IMR-90 (cell line): Measurements from ENCODE around the gene SKAP1. TPM values are rescaled to one million over a fixed set of nuclear protein-coding genes. Genes with fewer than 3 reads are reported as not detected.

Experiments used
- ATAC-seq: fragments of 200-7000 bp; cut with Tn5 transposase; 2 replicates; pipeline ENCODE4 v1.9.1; 2020; ENCODE audit warnings: low read depth, mild to moderate bottlenecking, moderate library complexity
- BruUV-seq: library from RNA; stranded (reverse); fragments of 400-500 nt; replicated peaks from 2 replicates; lab custom pipeline; 2021; lab: Mats Ljungman, UMichigan
- CTCF ChIA-PET: fragments of 300-600 bp; formaldehyde crosslinking; extraction: SDS; loops from one replicate; lab custom pipeline; 2021; ENCODE audit warnings: antibody characterized with exemption; lab: Yijun Ruan, JAX
- POLR2A ChIA-PET: fragments of 300-600 bp; sonication (Branson Sonifier 250); formaldehyde crosslinking; loops from one replicate; lab custom pipeline; 2022; ENCODE audit warnings: antibody characterized with exemption; ENCODE audit not compliant: unreplicated experiment; lab: Charles Lee
- DNase-seq: peaks from one replicate; pipeline ENCODE4 v3.0.0; 2013
- H2AFZ ChIP-seq: replicated peaks from 2 replicates; pipeline ENCODE3; 2013; ENCODE audit warnings: low read length, mild to moderate bottlenecking; ENCODE audit not compliant: poor library complexity
- H2AK5ac ChIP-seq: 2 replicates; pipeline ENCODE4 v1.6.1; 2013; ENCODE audit warnings: low read depth, low read length, inconsistent platforms
- H2AK9ac ChIP-seq: replicated peaks from 2 replicates; pipeline ENCODE3; 2013; ENCODE audit warnings: mild to moderate bottlenecking, low read depth, low read length, moderate library complexity; ENCODE audit not compliant: poor library complexity
- H2BK120ac ChIP-seq: 2 replicates; pipeline ENCODE4 v1.6.1; 2013; ENCODE audit warnings: low read depth, low read length, inconsistent platforms
- H2BK15ac ChIP-seq: 3 replicates; pipeline ENCODE4 v1.6.1; 2013; ENCODE audit warnings: low read depth, low read length, inconsistent platforms
- H2BK20ac ChIP-seq: 2 replicates; pipeline ENCODE4 v1.6.1; 2013; ENCODE audit warnings: low read depth, mild to moderate bottlenecking, inconsistent platforms, low read length, moderate library complexity
- H2BK5ac ChIP-seq: 2 replicates; pipeline ENCODE4 v1.6.1; 2013; ENCODE audit warnings: mild to moderate bottlenecking, low read depth, low read length, inconsistent platforms; ENCODE audit not compliant: poor library complexity, severe bottlenecking
- H3K14ac ChIP-seq: replicated peaks from 2 replicates; pipeline ENCODE4 v1.6.1; 2013; ENCODE audit warnings: low read depth, low read length, inconsistent platforms
- H3K18ac ChIP-seq: 2 replicates; pipeline ENCODE4 v1.6.1; 2013; ENCODE audit warnings: low read depth, low read length, control low read depth
- H3K23ac ChIP-seq: 2 replicates; pipeline ENCODE4 v1.6.1; 2013; ENCODE audit warnings: low read depth, low read length, inconsistent platforms
- H3K27ac ChIP-seq: 2 replicates; pipeline ENCODE4 v1.5.1; 2013; ENCODE audit warnings: mild to moderate bottlenecking, control low read depth, low read length; ENCODE audit not compliant: insufficient read depth
- H3K27me3 ChIP-seq: 2 replicates; pipeline ENCODE4 v1.6.1; 2013; ENCODE audit warnings: low read length; ENCODE audit not compliant: control insufficient read depth, insufficient read depth
- H3K36me3 ChIP-seq: 2 replicates; pipeline ENCODE4 v1.6.1; 2013; ENCODE audit warnings: low read length, mixed read lengths; ENCODE audit not compliant: control insufficient read depth, insufficient read depth
- H3K4ac ChIP-seq: 2 replicates; pipeline ENCODE4 v1.6.1; 2013; ENCODE audit warnings: low read depth, low read length, inconsistent platforms
- H3K4me1 ChIP-seq: 2 replicates; pipeline ENCODE4 v1.6.1; 2013; ENCODE audit warnings: low read length, mixed read lengths; ENCODE audit not compliant: control insufficient read depth, insufficient read depth
- H3K4me2 ChIP-seq: 2 replicates; pipeline ENCODE4 v1.6.1; 2013; ENCODE audit warnings: low read depth, mild to moderate bottlenecking, control low read depth, low read length, moderate library complexity
- H3K4me3 ChIP-seq: 2 replicates; pipeline ENCODE4 v1.5.1; 2013; ENCODE audit warnings: low read depth, mild to moderate bottlenecking, control low read depth, low read length, moderate library complexity; ENCODE audit not compliant: insufficient read depth
- H3K56ac ChIP-seq: 2 replicates; pipeline ENCODE4 v1.6.1; 2013; ENCODE audit warnings: low read length, inconsistent platforms; ENCODE audit not compliant: insufficient read depth; ENCODE audit errors: extremely low read depth
- H3K79me1 ChIP-seq, 2 experiments: 2 replicates each; pipeline ENCODE4 v1.6.1; 2013; ENCODE audit warnings: low read length in 2 of 2, inconsistent platforms in 1 of 2, low read depth in 1 of 2
- H3K9ac ChIP-seq: 2 replicates; pipeline ENCODE4 v1.6.1; 2013; ENCODE audit warnings: low read depth, low read length, control low read depth
- H3K9me1 ChIP-seq: 2 replicates; pipeline ENCODE4 v1.6.1; 2013; ENCODE audit warnings: low read length, inconsistent platforms; ENCODE audit not compliant: insufficient read depth
- H3K9me3 ChIP-seq: 2 replicates; pipeline ENCODE4 v1.6.1; 2013; ENCODE audit warnings: low read length; ENCODE audit not compliant: control insufficient read depth, insufficient read depth
- H4K20me1 ChIP-seq: 2 replicates; pipeline ENCODE4 v1.6.1; 2013; ENCODE audit warnings: low read length, inconsistent platforms; ENCODE audit not compliant: insufficient read depth
- H4K5ac ChIP-seq: 2 replicates; pipeline ENCODE4 v1.6.1; 2013; ENCODE audit warnings: mild to moderate bottlenecking, low read depth, low read length, control low read depth
- H4K8ac ChIP-seq, 2 experiments: 2 replicates each; pipeline ENCODE4 v1.6.1; 2013; ENCODE audit warnings: low read depth in 2 of 2, low read length in 2 of 2, control low read depth in 1 of 2, inconsistent platforms in 1 of 2
- H4K91ac ChIP-seq: 2 replicates; pipeline ENCODE4 v1.6.1; 2013; ENCODE audit warnings: low read depth, low read length, inconsistent platforms; ENCODE audit not compliant: insufficient read depth
- BHLHE40 ChIP-seq: fragments of 150-350 bp; IDR thresholded peaks from 2 replicates; pipeline ENCODE4 v1.6.1; 2016; ENCODE audit warnings: mild to moderate bottlenecking, low read depth, low read length
- CEBPB ChIP-seq: IDR thresholded peaks from 2 replicates; pipeline ENCODE4 v1.6.1; 2012; ENCODE audit warnings: low read depth, low read length, improper control_type of control experiment
- ELK1 ChIP-seq: fragments of 150-350 bp; IDR thresholded peaks from 2 replicates; pipeline ENCODE4 v1.6.1; 2016; ENCODE audit warnings: low read depth, mild to moderate bottlenecking, low read length, moderate library complexity, borderline replicate concordance
- MAFK ChIP-seq: IDR thresholded peaks from 2 replicates; pipeline ENCODE4 v1.6.1; 2012; ENCODE audit warnings: low read depth, low read length, improper control_type of control experiment
- MXI1 ChIP-seq: IDR thresholded peaks from 2 replicates; pipeline ENCODE4 v1.6.1; 2012; ENCODE audit warnings: low read depth, mild to moderate bottlenecking, low read length, moderate library complexity, borderline replicate concordance
- NFE2L2 ChIP-seq: fragments of 150-350 bp; IDR thresholded peaks from 2 replicates; pipeline ENCODE4 v1.6.1; 2016; ENCODE audit warnings: low read depth, mild to moderate bottlenecking, low read length
- POLR2A ChIP-seq: IDR thresholded peaks from 2 replicates; pipeline ENCODE4 v1.6.1; 2012; ENCODE audit warnings: mild to moderate bottlenecking, low read depth, low read length
- RAD21 ChIP-seq: IDR thresholded peaks from 2 replicates; pipeline ENCODE4 v1.6.1; 2012; ENCODE audit warnings: low read length, improper control_type of control experiment
- RFX5 ChIP-seq: IDR thresholded peaks from 2 replicates; pipeline ENCODE4 v1.8.0; 2012; ENCODE audit warnings: low read depth, mild to moderate bottlenecking, low read length, moderate library complexity
- SMC3 ChIP-seq: fragments of 150-350 bp; IDR thresholded peaks from 2 replicates; pipeline ENCODE4 v1.6.1; 2016; ENCODE audit warnings: low read depth, mild to moderate bottlenecking, antibody characterized with exemption, low read length, moderate library complexity
- USF2 ChIP-seq: fragments of 150-350 bp; IDR thresholded peaks from 2 replicates; pipeline ENCODE4 v1.6.1; 2017; ENCODE audit warnings: mild to moderate bottlenecking, antibody characterized with exemption, low read length, low read depth
- dilution Hi-C: fragments of 300-500 bp; cut with HindIII; formaldehyde crosslinking; loops from one replicate; pipeline ENCODE4 v1.14.3; 2018; ENCODE audit warnings: low sequenced_read_pairs; ENCODE audit not compliant: unreplicated experiment
- in situ Hi-C: fragments of 300-500 bp; cut with MboI; formaldehyde crosslinking; loops from 3 replicates; pipeline ENCODE4 v1.14.3; 2019; ENCODE audit warnings: low sequenced_read_pairs, inconsistent platforms, mixed read lengths
- intact Hi-C: fragments of 100-400 bp; cut with micrococcal nuclease; formaldehyde crosslinking; loops from 2 replicates; pipeline ENCODE4 v1.10.0; 2022
- polyA plus RNA-seq, 3 experiments: library from polyadenylated mRNA; depleted of rRNA; stranded (reverse); fragments of >200 nt; gene quantifications; 2 replicates each; pipeline ENCODE4 v1.2.3, GENCODE V29; 2012; ENCODE audit warnings: low replicate concordance in 1 of 3
- total RNA-seq: library from RNA; depleted of rRNA; stranded (reverse); fragments of >200 nt; gene quantifications from 2 replicates; pipeline ENCODE4 v1.2.3, GENCODE V29; 2012

Gene SKAP1
- total and polyA plus RNA-seq, 2 of the 4 experiments (the other 2 are of a cell fraction), result not detected

GRCh38 chr17:48455791-48456190 lies 25.8 kb upstream of the SKAP1 start:
- Histone ChIP-seq H3K9ac (no peak overlapping the region), H2AK9ac (no peak overlapping the region), H3K4me2 (no peak overlapping the region), H3K23ac (no peak overlapping the region), H3K18ac (no peak overlapping the region), H3K27me3 (peaks cover 59% of the 10 kb centered on the region), H4K8ac (no peak overlapping the region), H3K56ac (no peak overlapping the region), H4K5ac (no peak overlapping the region), H2BK20ac (no peak overlapping the region), H3K9me3 (peaks cover 11% of the 10 kb centered on the region), H3K4me1 (no peaks in the 10 kb centered on the region), H2AK5ac (no peak overlapping the region), H3K36me3 (no peaks in the 10 kb centered on the region), H3K4me3 (no peak overlapping the region), H2BK120ac (no peak overlapping the region), H4K20me1 (no peaks in the 10 kb centered on the region), H3K4ac (no peak overlapping the region), H3K79me1 (no peaks in the 10 kb centered on the region), H2BK5ac (no peak overlapping the region), H2AFZ (no peak overlapping the region), H2BK15ac (no peak overlapping the region), H3K27ac (no peak overlapping the region), H4K91ac (no peak overlapping the region), H3K14ac (no peak overlapping the region), H3K9me1 (no peaks in the 10 kb centered on the region)
- CTCF ChIA-PET, result no interaction called here
- intact Hi-C loops (no loop called here), in situ Hi-C loops (no loop called here), dilution Hi-C loops (no loop called here)
- POLR2A ChIA-PET, result no interaction called here
- BruUV-seq, result no TSS peak
- TF ChIP-seq USF2, result no peak
- TF ChIP-seq NFE2L2, result no peak
- TF ChIP-seq RFX5, result no peak
- TF ChIP-seq BHLHE40, result no peak
- TF ChIP-seq RAD21, result no peak
- no peak for TF ChIP-seq SMC3
- TF ChIP-seq POLR2A, result no peak
- no peak for TF ChIP-seq MXI1
- TF ChIP-seq MAFK, result no peak
- TF ChIP-seq CEBPB, result no peak
- TF ChIP-seq ELK1, result no peak
- ATAC-seq, result no peak
- DNase-seq, result no peak
